SK-N-SH treated with all-trans-retinoic acid at 6 μM for 48 hours (cell line): ENCODE data around the gene RTF2.
A peak's percentile ranks its signal among the peaks of the same experiment; 100 is the strongest.

Experiments used
- ATAC-seq: fragments of 200-7000 bp; cut with Tn5 transposase; 3 replicates; pipeline ENCODE4 v1.9.1; 2020; ENCODE audit warnings: mild to moderate bottlenecking, moderate library complexity
- ARNTL ChIP-seq: fragments of 450-650 bp; formaldehyde crosslinking; IDR thresholded peaks from 2 replicates; pipeline ENCODE4 v1.5.0; 2020; ENCODE audit warnings: low read depth, mild to moderate bottlenecking, moderate library complexity, borderline replicate concordance
- CSDC2 ChIP-seq: fragments of 250-450 bp; sonication (Bioruptor Pico); IDR thresholded peaks from 2 replicates; pipeline ENCODE4 v1.5.0; 2020; ENCODE audit warnings: mild to moderate bottlenecking, moderate library complexity
- GLIS3 ChIP-seq: fragments of 250-450 bp; sonication (Bioruptor Pico); IDR thresholded peaks from 2 replicates; pipeline ENCODE4 v1.5.0; 2020; ENCODE audit warnings: mild to moderate bottlenecking, moderate library complexity
- ISL1 ChIP-seq: fragments of 250-450 bp; sonication (Bioruptor Pico); IDR thresholded peaks from 2 replicates; pipeline ENCODE4 v2.1.2; 2022; ENCODE audit warnings: mild to moderate bottlenecking, moderate library complexity
- OSR1 ChIP-seq: fragments of 250-450 bp; sonication (Bioruptor Pico); IDR thresholded peaks from 2 replicates; pipeline ENCODE4 v1.8.0; 2022; ENCODE audit warnings: moderate library complexity, mild to moderate bottlenecking, inconsistent platforms
- PATZ1 ChIP-seq: fragments of 250-450 bp; sonication (Bioruptor Pico); IDR thresholded peaks from 2 replicates; pipeline ENCODE4 v1.8.0; 2020; ENCODE audit warnings: mild to moderate bottlenecking, moderate library complexity, borderline replicate concordance
- POU6F1 ChIP-seq: fragments of 250-450 bp; sonication (Bioruptor Pico); IDR thresholded peaks from 2 replicates; pipeline ENCODE4 v1.8.0; 2021; ENCODE audit warnings: low read depth, mild to moderate bottlenecking, moderate library complexity, borderline replicate concordance
- PPARA ChIP-seq: fragments of 250-450 bp; sonication (Bioruptor Pico); IDR thresholded peaks from 2 replicates; pipeline ENCODE4 v1.5.0; 2020; ENCODE audit warnings: mild to moderate bottlenecking, borderline replicate concordance
- RARB ChIP-seq: fragments of 250-450 bp; sonication (Bioruptor Pico); IDR thresholded peaks from 2 replicates; pipeline ENCODE4 v1.8.0; 2021; ENCODE audit warnings: mild to moderate bottlenecking, moderate library complexity
- TCF4 ChIP-seq: fragments of 250-450 bp; sonication (Bioruptor Pico); IDR thresholded peaks from 2 replicates; pipeline ENCODE4 v1.8.0; 2021; ENCODE audit warnings: mild to moderate bottlenecking, moderate library complexity, borderline replicate concordance
- TOX ChIP-seq: fragments of 250-450 bp; sonication (Bioruptor Pico); IDR thresholded peaks from 2 replicates; pipeline ENCODE4 v1.8.0; 2021; ENCODE audit warnings: mild to moderate bottlenecking, moderate library complexity, borderline replicate concordance
- TSHZ2 ChIP-seq: fragments of 250-450 bp; sonication (Bioruptor Pico); IDR thresholded peaks from 2 replicates; pipeline ENCODE4 v1.5.0; 2020; ENCODE audit warnings: mild to moderate bottlenecking, moderate library complexity
- ZC3H10 ChIP-seq: fragments of 250-450 bp; sonication (Bioruptor Pico); IDR thresholded peaks from 2 replicates; pipeline ENCODE4 v1.5.1; 2021; ENCODE audit warnings: mild to moderate bottlenecking, moderate library complexity
- ZFP3 ChIP-seq: fragments of 250-450 bp; sonication (Bioruptor Pico); IDR thresholded peaks from 2 replicates; pipeline ENCODE4 v1.5.0; 2020; ENCODE audit warnings: mild to moderate bottlenecking, moderate library complexity
- ZFP30 ChIP-seq: fragments of 450-650 bp; formaldehyde crosslinking; IDR thresholded peaks from 2 replicates; pipeline ENCODE4 v1.5.0; 2022; ENCODE audit warnings: mild to moderate bottlenecking, moderate library complexity
- ZNF565 ChIP-seq: fragments of 450-650 bp; formaldehyde crosslinking; conservative IDR thresholded peaks from 2 replicates; pipeline ENCODE4 v1.5.0; 2020; ENCODE audit warnings: low read depth, mild to moderate bottlenecking, moderate library complexity
- ZNF70 ChIP-seq: fragments of 450-650 bp; formaldehyde crosslinking; IDR thresholded peaks from 2 replicates; pipeline ENCODE4 v1.5.0; 2020; ENCODE audit warnings: mild to moderate bottlenecking, moderate library complexity

The RTF2 gene

GRCh38 chr20:56501116-56501515 lies 32.7 kb downstream of the RTF2 start (continued):
- no peak for TF ChIP-seq TCF4 (CRISPR knock-in tag)
- TF ChIP-seq PPARA (CRISPR knock-in tag), result no peak
- no peak for TF ChIP-seq ZNF70 (CRISPR knock-in tag)

GRCh38 chr20:56503916-56504315 lies 35.5 kb downstream of the RTF2 start:
- TF ChIP-seq POU6F1 (CRISPR knock-in tag), result no peak
- TF ChIP-seq PPARA (CRISPR knock-in tag), result no peak
- no peak for TF ChIP-seq CSDC2 (CRISPR knock-in tag)
- TF ChIP-seq ZNF70 (CRISPR knock-in tag), result no peak
- no peak for TF ChIP-seq ZNF565 (CRISPR knock-in tag)
- no peak for TF ChIP-seq TSHZ2 (CRISPR knock-in tag)
- TF ChIP-seq GLIS3 (CRISPR knock-in tag), result no peak
- TF ChIP-seq TOX (CRISPR knock-in tag), result no peak
- TF ChIP-seq PATZ1, result no peak
- TF ChIP-seq ZFP3 (CRISPR knock-in tag), result no peak
- TF ChIP-seq RARB (CRISPR knock-in tag), result no peak
- ATAC-seq, result no peak

GRCh38 chr20:56504373-56505005 lies 36.1 kb downstream of the RTF2 start:
- ATAC-seq, result peak; percentile 72; the same call in 2 of the 3 replicates
- TF ChIP-seq ZFP30 (CRISPR knock-in tag) (no peak), PATZ1 (no peak), OSR1 (CRISPR knock-in tag) (no peak), GLIS3 (CRISPR knock-in tag) (no peak), RARB (CRISPR knock-in tag) (no peak), ARNTL (CRISPR knock-in tag) (no peak), POU6F1 (CRISPR knock-in tag) (no peak), ZFP3 (CRISPR knock-in tag) (no peak), TOX (CRISPR knock-in tag) (no peak), TCF4 (CRISPR knock-in tag) (no peak), ZC3H10 (CRISPR knock-in tag) (no peak), ISL1 (CRISPR knock-in tag) (no peak), TSHZ2 (CRISPR knock-in tag) (no peak)
- TF ChIP-seq, all 23 proteins: peak for 0
